HEK293T (cell line): ENCODE data around the gene CDH13.

ENCODE experiments used
- CTBP1 ChIP-seq: fragments of 450-650 bp; IDR thresholded peaks from 2 replicates; pipeline ENCODE4 v1.6.1; 2016; ENCODE audit warnings: borderline replicate concordance
- ELF4 ChIP-seq: fragments of 450-650 bp; IDR thresholded peaks from 2 replicates; pipeline ENCODE4 v1.6.1; 2017; ENCODE audit warnings: antibody characterized with exemption
- FOXM1 ChIP-seq: fragments of 450-650 bp; IDR thresholded peaks from 2 replicates; pipeline ENCODE4 v1.6.1; 2017; ENCODE audit warnings: mild to moderate bottlenecking, borderline replicate concordance
- SP1 ChIP-seq: fragments of 450-650 bp; IDR thresholded peaks from 2 replicates; pipeline ENCODE4 v1.6.1; 2017
- SUZ12 ChIP-seq: fragments of 450-650 bp; IDR thresholded peaks from 2 replicates; pipeline ENCODE4 v1.6.1; 2016; ENCODE audit warnings: mild to moderate bottlenecking
- TARDBP ChIP-seq: fragments of 450-650 bp; IDR thresholded peaks from 2 replicates; pipeline ENCODE4 v1.6.1; 2016
- TF ChIP-seq, protein P1 (sequence below): fragments of 450-650 bp; IDR thresholded peaks from 2 replicates; pipeline ENCODE4 v1.6.1; 2016

DNA sequence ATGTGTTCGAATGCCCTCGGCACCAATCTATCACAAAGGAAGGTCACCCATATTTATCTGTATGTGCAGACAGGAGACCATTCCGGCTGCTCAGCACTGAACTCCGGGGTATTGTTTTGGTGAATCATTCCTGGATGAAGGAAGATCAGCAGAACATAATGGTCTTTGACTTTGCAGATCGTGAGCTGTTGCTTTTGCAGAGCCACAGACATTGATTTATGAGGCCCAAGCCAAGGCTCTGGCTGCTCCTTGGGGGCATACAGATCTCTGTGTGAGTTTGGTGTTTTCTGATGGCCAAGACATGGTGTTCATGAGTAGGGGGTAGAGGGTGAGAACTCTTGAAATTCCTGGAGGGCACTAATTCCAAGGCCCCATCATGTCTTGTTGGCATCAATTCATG, 722.2 kb downstream of the CDH13 start:
- TF ChIP-seq, protein P1, sequence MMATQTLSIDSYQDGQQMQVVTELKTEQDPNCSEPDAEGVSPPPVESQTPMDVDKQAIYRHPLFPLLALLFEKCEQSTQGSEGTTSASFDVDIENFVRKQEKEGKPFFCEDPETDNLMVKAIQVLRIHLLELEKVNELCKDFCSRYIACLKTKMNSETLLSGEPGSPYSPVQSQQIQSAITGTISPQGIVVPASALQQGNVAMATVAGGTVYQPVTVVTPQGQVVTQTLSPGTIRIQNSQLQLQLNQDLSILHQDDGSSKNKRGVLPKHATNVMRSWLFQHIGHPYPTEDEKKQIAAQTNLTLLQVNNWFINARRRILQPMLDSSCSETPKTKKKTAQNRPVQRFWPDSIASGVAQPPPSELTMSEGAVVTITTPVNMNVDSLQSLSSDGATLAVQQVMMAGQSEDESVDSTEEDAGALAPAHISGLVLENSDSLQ: no peak
- TF ChIP-seq FOXM1: no peak
- TF ChIP-seq CTBP1: no peak
- TF ChIP-seq ELF4: no peak
- TF ChIP-seq SUZ12: no peak
- no peak for TF ChIP-seq SP1
- no peak for TF ChIP-seq TARDBP
